Activated B cell treated with CpG ODN at 0.5 μM for 24 hours (primary cell): Measurements from ENCODE around the gene SVEP1. TPM values are rescaled to one million over a fixed set of nuclear protein-coding genes. Genes with fewer than 3 reads are reported as not detected.

Experiments used
- ATAC-seq: fragments of 200-7000 bp; cut with Tn5 transposase; one replicate; pipeline ENCODE4 v1.10.0; 2021; ENCODE audit warnings: low read depth, mild to moderate bottlenecking, moderate library complexity
- CTCF ChIA-PET: fragments of 350-600 bp; sonication (Branson Sonifier 250); formaldehyde crosslinking; loops from one replicate; lab custom pipeline; 2021; ENCODE audit warnings: antibody characterized with exemption; lab: Charles Lee
- POLR2A ChIA-PET: fragments of 350-600 bp; sonication (Branson Sonifier 250); formaldehyde crosslinking; loops from one replicate; lab custom pipeline; 2021; ENCODE audit warnings: antibody characterized with exemption; lab: Charles Lee
- DNase-seq: peaks from one replicate; pipeline ENCODE4 v3.0.0; 2022
- H3K27ac Mint-ChIP-seq: one replicate; pipeline ENCODE4 v1.8.0; 2020; ENCODE audit warnings: mixed read lengths
- H3K27me3 Mint-ChIP-seq: one replicate; pipeline ENCODE4 v1.8.0; 2021; ENCODE audit warnings: mixed read lengths
- H3K36me3 Mint-ChIP-seq: one replicate; pipeline ENCODE4 v1.8.0; 2021; ENCODE audit warnings: low read depth, mixed read lengths
- H3K4me1 Mint-ChIP-seq: one replicate; pipeline ENCODE4 v1.8.0; 2021; ENCODE audit warnings: mixed read lengths
- H3K4me3 Mint-ChIP-seq: one replicate; pipeline ENCODE4 v1.8.0; 2020; ENCODE audit warnings: mild to moderate bottlenecking, mixed read lengths
- H3K9me3 Mint-ChIP-seq: one replicate; pipeline ENCODE4 v1.8.0; 2020; ENCODE audit warnings: mixed read lengths
- intact Hi-C: fragments of 100-400 bp; cut with micrococcal nuclease; formaldehyde crosslinking; loops from one replicate; pipeline ENCODE4 v1.15.1; 2024
- total RNA-seq: library from RNA; stranded (reverse); gene quantifications from 2 replicates; pipeline ENCODE4 v1.2.3, GENCODE V29; 2022
- TF ChIP-seq, protein P1 (sequence below): fragments of 200-600 bp; IDR thresholded peaks from one replicate; pipeline ENCODE4 v1.8.0; 2022; ENCODE audit warnings: antibody characterized with exemption, mild to moderate bottlenecking

Gene SVEP1
- total RNA-seq, 1 donor from 2014 or later = not detected

DNA sequence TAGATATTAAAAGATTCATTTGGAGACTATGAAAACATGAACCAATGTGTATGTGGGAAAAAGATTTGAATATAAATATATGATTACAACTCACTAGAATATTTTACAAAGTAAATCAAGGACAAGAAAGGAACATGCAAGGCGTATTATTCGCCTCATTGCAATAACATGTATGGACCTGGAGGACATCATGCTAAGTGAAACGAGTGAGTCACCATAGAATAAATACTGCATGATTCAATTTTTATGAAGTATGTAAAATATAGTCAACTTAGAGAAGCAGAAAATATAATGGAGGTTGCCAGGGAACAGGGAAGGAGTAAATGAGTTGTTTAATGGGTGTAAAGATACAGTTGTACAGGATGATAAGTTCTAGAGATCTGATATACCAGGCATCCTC is 246.8 kb downstream of the SVEP1 start:
- no peaks in the 10 kb centered on the region for H3K9me3 Mint-ChIP-seq
- TF ChIP-seq, protein P1, sequence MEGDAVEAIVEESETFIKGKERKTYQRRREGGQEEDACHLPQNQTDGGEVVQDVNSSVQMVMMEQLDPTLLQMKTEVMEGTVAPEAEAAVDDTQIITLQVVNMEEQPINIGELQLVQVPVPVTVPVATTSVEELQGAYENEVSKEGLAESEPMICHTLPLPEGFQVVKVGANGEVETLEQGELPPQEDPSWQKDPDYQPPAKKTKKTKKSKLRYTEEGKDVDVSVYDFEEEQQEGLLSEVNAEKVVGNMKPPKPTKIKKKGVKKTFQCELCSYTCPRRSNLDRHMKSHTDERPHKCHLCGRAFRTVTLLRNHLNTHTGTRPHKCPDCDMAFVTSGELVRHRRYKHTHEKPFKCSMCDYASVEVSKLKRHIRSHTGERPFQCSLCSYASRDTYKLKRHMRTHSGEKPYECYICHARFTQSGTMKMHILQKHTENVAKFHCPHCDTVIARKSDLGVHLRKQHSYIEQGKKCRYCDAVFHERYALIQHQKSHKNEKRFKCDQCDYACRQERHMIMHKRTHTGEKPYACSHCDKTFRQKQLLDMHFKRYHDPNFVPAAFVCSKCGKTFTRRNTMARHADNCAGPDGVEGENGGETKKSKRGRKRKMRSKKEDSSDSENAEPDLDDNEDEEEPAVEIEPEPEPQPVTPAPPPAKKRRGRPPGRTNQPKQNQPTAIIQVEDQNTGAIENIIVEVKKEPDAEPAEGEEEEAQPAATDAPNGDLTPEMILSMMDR = no peak
- H3K27me3 Mint-ChIP-seq = peaks cover 6% of the 10 kb centered on the region
- H3K36me3 Mint-ChIP-seq = no peaks in the 10 kb centered on the region
- ATAC-seq = no peak
- peaks cover 8% of the 10 kb centered on the region for H3K4me1 Mint-ChIP-seq
- intact Hi-C loops = no loop called here
- no peak overlapping the region for H3K27ac Mint-ChIP-seq
- ChIA-PET POLR2A (no interaction called here), CTCF (no interaction called here)
- H3K4me3 Mint-ChIP-seq = no peak overlapping the region
- no peak for DNase-seq

DNA sequence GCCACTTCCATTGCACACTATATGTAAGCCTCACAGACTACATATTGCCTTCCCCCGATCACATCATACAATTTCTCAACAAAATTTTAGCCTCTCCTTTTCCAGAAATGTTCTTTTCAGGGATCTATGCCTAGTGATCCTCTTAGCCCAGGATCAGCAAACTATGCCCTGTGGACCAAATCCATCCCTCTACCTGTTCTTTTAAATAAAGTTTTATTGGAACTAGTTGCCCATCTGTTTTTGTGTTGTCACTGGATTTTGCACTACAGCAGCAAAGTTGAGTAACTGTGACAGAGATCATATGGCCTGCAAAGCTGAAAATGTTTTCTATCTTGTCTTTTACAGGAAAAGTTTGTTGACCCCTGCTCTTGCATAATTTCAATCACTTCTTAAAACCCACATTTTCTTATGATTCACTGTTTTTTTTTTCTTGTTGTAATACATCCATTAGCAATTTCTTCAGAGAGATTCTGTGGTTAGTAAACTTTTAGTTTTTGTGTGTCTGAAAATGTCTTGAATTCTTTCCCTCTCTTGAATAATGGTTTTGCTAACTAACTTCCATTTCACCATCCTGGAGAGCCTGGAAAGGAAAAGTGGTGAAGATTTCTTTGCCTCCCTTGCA is 248.9 kb downstream of the SVEP1 start:
- no peaks in the 10 kb centered on the region for H3K9me3 Mint-ChIP-seq
- H3K27ac Mint-ChIP-seq = no peak overlapping the region
- H3K4me1 Mint-ChIP-seq = peaks cover 8% of the 10 kb centered on the region
- CTCF ChIA-PET = no interaction called here
- TF ChIP-seq, protein P1 = no peak
- ATAC-seq (no peak), DNase-seq (no peak)
- H3K36me3 Mint-ChIP-seq = no peaks in the 10 kb centered on the region
- POLR2A ChIA-PET = no interaction called here
- no peak overlapping the region for H3K4me3 Mint-ChIP-seq
- intact Hi-C loops = no loop called here
- peaks cover 3% of the 10 kb centered on the region for H3K27me3 Mint-ChIP-seq

DNA sequence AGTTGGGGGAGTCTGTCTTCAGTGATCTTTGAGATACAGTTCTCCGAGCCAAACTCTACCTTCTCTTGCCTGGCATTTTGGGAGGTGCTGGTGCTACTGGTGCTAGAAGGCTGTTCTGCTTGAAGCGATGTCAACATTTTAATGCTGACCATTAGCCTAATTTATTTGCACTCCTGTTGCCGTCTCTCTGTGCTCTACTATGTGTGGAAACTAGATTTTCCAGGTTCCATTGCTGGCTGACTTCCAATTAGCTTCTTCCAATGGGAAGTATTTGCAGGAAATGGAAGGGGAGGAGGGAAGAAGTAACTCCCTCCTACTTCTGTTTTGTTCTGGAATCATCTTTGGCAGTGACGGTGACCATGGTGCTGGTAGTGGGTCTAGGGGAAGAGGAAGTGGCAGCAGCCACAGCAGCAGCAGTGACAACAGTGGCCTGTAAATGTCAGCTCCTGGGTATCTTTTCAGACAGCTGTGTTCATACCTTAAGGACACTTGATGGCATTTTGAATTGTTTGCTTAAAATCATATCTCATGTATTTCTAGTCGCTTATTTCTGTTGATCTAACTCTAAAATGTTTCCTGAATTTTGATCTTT is 249.8 kb downstream of the SVEP1 start:
- intact Hi-C loops = no loop called here
- Mint-ChIP-seq H3K36me3 (no peaks in the 10 kb centered on the region), H3K27me3 (peaks cover 3% of the 10 kb centered on the region), H3K9me3 (no peaks in the 10 kb centered on the region), H3K4me1 (peaks cover 8% of the 10 kb centered on the region), H3K4me3 (no peak overlapping the region), H3K27ac (no peak overlapping the region)
- DNase-seq = no peak
- TF ChIP-seq, protein P1 = no peak
- ChIA-PET POLR2A (no interaction called here), CTCF (no interaction called here)
- ATAC-seq = no peak

DNA sequence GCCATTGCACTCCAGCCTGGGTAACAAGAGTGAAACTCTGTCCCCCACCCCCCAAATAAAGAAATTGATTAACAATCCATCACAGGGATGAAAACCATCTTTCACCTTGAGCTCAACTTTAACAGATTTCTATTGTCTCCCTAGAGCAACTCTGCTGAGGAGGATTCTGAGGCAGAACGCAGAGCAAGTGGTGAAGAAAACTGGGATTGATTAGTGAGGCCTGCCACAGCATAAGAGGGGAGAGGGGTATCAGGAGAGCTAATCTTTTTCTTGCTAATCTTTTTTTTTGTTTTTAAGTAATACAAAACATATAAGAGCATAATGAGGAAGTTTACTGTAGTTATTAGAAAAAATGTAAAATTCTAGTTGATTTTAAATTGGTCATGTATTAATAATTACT is 250.8 kb downstream of the SVEP1 start:
- ChIA-PET CTCF (no interaction called here), POLR2A (no interaction called here)
- no peaks in the 10 kb centered on the region for H3K4me1 Mint-ChIP-seq
- H3K27ac Mint-ChIP-seq = no peak overlapping the region
- intact Hi-C loops = no loop called here
- no peaks in the 10 kb centered on the region for H3K36me3 Mint-ChIP-seq
- TF ChIP-seq, protein P1 = no peak
- no peak overlapping the region for H3K4me3 Mint-ChIP-seq
- H3K27me3 Mint-ChIP-seq = peaks cover 3% of the 10 kb centered on the region
- no peak for ATAC-seq
- no peaks in the 10 kb centered on the region for H3K9me3 Mint-ChIP-seq
- DNase-seq = no peak

DNA sequence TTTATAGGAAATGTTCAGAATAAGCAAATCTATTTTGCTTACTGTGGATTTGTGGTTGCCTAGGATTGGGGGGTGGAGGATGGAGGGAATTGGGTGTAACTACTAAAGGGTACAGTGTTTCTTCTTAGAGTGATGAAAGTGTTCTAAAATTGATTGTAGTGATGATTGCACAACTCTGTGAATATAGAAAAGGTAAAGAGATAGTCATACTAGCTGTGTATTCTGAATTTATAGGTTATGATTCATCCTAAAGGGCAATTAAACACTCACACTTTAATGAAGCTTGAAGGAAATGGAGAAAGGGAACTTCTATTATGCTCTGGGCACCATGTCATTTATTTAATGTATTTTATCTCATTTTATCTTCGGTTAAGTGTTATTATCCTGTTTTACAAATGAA is 251.8 kb downstream of the SVEP1 start:
- Mint-ChIP-seq H3K4me3 (no peak overlapping the region), H3K9me3 (no peaks in the 10 kb centered on the region), H3K36me3 (no peaks in the 10 kb centered on the region), H3K27ac (no peak overlapping the region), H3K27me3 (peaks cover 6% of the 10 kb centered on the region), H3K4me1 (no peaks in the 10 kb centered on the region)
- TF ChIP-seq, protein P1 = no peak
- no peak for DNase-seq
- ChIA-PET POLR2A (no interaction called here), CTCF (no interaction called here)
- intact Hi-C loops = no loop called here
- no peak for ATAC-seq
